ENCODE results near the gene CASP3.
"Not testable (repeated sequence)": the region's sequence is repeated elsewhere in the genome, so short reads cannot be mapped to it uniquely, and the experiment has no call there.

The CASP3 gene

GRCh38 chr4:184636897-184637296 lies 12.3 kb downstream of the CASP3 start:
- DNase-seq (ENCODE audit: low spot score) = no peak
- TF ChIP-seq CTCF (IDR thresholded peaks at IDR 0.05; ENCODE audit: extremely low read depth, insufficient read depth, missing control alignments) = no peak
- in situ Hi-C loops (cut with MboI; ENCODE audit: low pct_unique_long_range_greater_than_20kb, low sequenced_read_pairs, unreplicated experiment) = no loop called here

- in situ Hi-C loops (cut with MboI; ENCODE audit: low pct_unique_long_range_greater_than_20kb, low sequenced_read_pairs, unreplicated experiment) = no loop called here
These were observed 13.1 kb downstream of the CASP3 start for GRCh38 chr4:184636144-184636543.

GRCh38 chr4:184635381-184635780 lies 13.9 kb downstream of the CASP3 start:
- in situ Hi-C loops (cut with MboI; ENCODE audit: low pct_unique_long_range_greater_than_20kb, low sequenced_read_pairs, unreplicated experiment) = no loop called here
- TF ChIP-seq CTCF (IDR thresholded peaks at IDR 0.05; ENCODE audit: extremely low read depth, insufficient read depth, missing control alignments) = no peak
- DNase-seq (ENCODE audit: low spot score) = no peak

More at GRCh38 chr4:184636144-184636543, 13.1 kb downstream of the CASP3 start:
- no peak for TF ChIP-seq CTCF (IDR thresholded peaks at IDR 0.05; ENCODE audit: extremely low read depth, insufficient read depth, missing control alignments)
- no peak for DNase-seq (ENCODE audit: low spot score)

- TF ChIP-seq CTCF (IDR thresholded peaks at IDR 0.05; ENCODE audit: extremely low read depth, insufficient read depth, missing control alignments) = no peak
- in situ Hi-C loops (cut with MboI; ENCODE audit: low pct_unique_long_range_greater_than_20kb, low sequenced_read_pairs, unreplicated experiment) = no loop called here
- no peak for DNase-seq (ENCODE audit: low spot score)
These were observed 16.4 kb downstream of the CASP3 start for GRCh38 chr4:184632842-184633241.

- in situ Hi-C loops (cut with MboI; ENCODE audit: low pct_unique_long_range_greater_than_20kb, low sequenced_read_pairs, unreplicated experiment) = no loop called here
- TF ChIP-seq CTCF (IDR thresholded peaks at IDR 0.05; ENCODE audit: extremely low read depth, insufficient read depth, missing control alignments) = no peak
- no peak for DNase-seq (ENCODE audit: low spot score)
These were observed 21.1 kb downstream of the CASP3 start for GRCh38 chr4:184628103-184628502.

- in situ Hi-C loops (cut with MboI; ENCODE audit: low pct_unique_long_range_greater_than_20kb, low sequenced_read_pairs, unreplicated experiment); DNase-seq (ENCODE audit: low spot score): not testable (repeated sequence)
These were observed 23.3 kb downstream of the CASP3 start for GRCh38 chr4:184625783-184626596.

- no peak for TF ChIP-seq CTCF (IDR thresholded peaks at IDR 0.05; ENCODE audit: extremely low read depth, insufficient read depth, missing control alignments)
- DNase-seq (ENCODE audit: low spot score) = no peak
- in situ Hi-C loops (cut with MboI; ENCODE audit: low pct_unique_long_range_greater_than_20kb, low sequenced_read_pairs, unreplicated experiment) = no loop called here
These were observed 24.2 kb downstream of the CASP3 start for GRCh38 chr4:184624972-184625554.

GRCh38 chr4:184624504-184624903 lies 24.7 kb downstream of the CASP3 start:
- DNase-seq (ENCODE audit: low spot score); in situ Hi-C loops (cut with MboI; ENCODE audit: low pct_unique_long_range_greater_than_20kb, low sequenced_read_pairs, unreplicated experiment): not testable (repeated sequence)

Data from GM13977 (cell line).